Activated T-helper 2 cell treated with anti-CD3 and anti-CD28 coated beads, Interferon-gamma antibody, Interleukin-2, Interleukin-4, amounts not matched to agents 10 μg/mL and 5 μg/mL and 100 μg/mL, durations not matched to agents 14 hours and 24 hours and 36 hours (primary cell): ENCODE measurements around the gene MED14. TPM values are rescaled to one million over a fixed set of nuclear protein-coding genes. Genes with fewer than 3 reads are reported as not detected.

Experiments
- DNase-seq: peaks from one replicate; pipeline ENCODE4 v3.0.0; 2021; ENCODE audit warnings: low spot score
- H3K27ac Mint-ChIP-seq: one replicate; pipeline ENCODE4 v1.8.0; 2021; ENCODE audit warnings: mixed read lengths
- H3K27me3 Mint-ChIP-seq: one replicate; pipeline ENCODE4 v1.8.0; 2021; ENCODE audit warnings: low read depth, mixed read lengths
- H3K36me3 Mint-ChIP-seq: one replicate; pipeline ENCODE4 v1.8.0; 2021; ENCODE audit warnings: low read depth, mixed read lengths
- H3K4me1 Mint-ChIP-seq: one replicate; pipeline ENCODE4 v1.8.0; 2021; ENCODE audit warnings: low read depth, mixed read lengths
- H3K4me3 Mint-ChIP-seq: one replicate; pipeline ENCODE4 v1.8.0; 2021; ENCODE audit warnings: low read depth, mild to moderate bottlenecking, moderate library complexity, mixed read lengths
- H3K9me3 Mint-ChIP-seq: one replicate; pipeline ENCODE4 v1.8.0; 2021; ENCODE audit warnings: mixed read lengths
- intact Hi-C: fragments of 100-400 bp; cut with micrococcal nuclease; formaldehyde crosslinking; loops from one replicate; pipeline ENCODE4 v1.15.1; 2023
- total RNA-seq: library from RNA; stranded (reverse); gene quantifications from 2 replicates; pipeline ENCODE4 v1.2.3, GENCODE V29; 2022

The MED14 gene
- total RNA-seq, 1 donor from 2014 or later: 44.7 TPM

DNA sequence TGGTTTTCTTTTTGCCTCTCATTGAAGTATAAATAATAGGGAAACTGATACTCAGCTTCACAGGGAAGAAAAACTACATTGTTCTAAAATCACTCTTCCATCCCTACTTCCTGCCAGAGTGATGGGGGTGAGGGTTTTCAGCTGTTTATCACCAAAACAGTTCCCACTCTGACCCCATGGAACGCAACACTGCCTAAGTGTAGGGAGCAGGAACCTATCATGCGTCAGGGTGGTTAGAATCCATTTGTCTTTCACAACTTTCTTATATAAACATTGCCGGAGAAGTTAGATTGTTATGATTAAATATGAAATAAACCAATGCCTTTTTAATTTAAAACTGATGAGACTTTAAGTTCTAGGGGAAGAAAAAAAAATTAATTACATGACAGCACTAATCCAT, 128.0 kb downstream of the MED14 start:
- Mint-ChIP-seq H3K36me3 (peaks cover 11% of the 10 kb centered on the region), H3K27me3 (no peaks in the 10 kb centered on the region), H3K4me3 (no peak overlapping the region), H3K9me3 (no peaks in the 10 kb centered on the region), H3K27ac (no peak overlapping the region), H3K4me1 (no peaks in the 10 kb centered on the region)
- no peak for DNase-seq
- intact Hi-C loops: no loop called here

DNA sequence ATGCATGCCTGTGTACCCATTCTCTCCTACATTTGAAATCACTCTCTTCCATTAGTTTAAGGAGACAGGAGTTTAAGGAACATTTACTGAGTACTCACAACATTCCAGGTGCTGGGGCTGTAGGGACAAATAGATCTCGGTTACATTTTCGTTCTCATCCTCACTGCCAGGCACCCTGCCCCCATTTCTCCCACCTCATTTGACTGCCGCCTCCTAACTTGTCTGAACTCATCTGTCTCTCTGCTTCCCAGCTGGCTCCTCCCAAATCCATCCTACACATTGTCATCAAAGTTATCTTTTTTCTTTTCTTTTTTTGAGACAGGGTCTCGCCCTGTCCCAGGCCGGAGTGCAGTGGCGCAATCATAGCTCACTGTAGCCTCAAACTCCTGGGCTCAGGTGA, 131.9 kb downstream of the MED14 start:
- intact Hi-C loops: no loop called here
- Mint-ChIP-seq H3K4me1 (no peaks in the 10 kb centered on the region), H3K36me3 (peaks cover 32% of the 10 kb centered on the region), H3K9me3 (no peaks in the 10 kb centered on the region), H3K27ac (no peak overlapping the region), H3K4me3 (no peak overlapping the region), H3K27me3 (no peaks in the 10 kb centered on the region)
- no peak for DNase-seq

Other genes with a start within 250 kb of the MED14 start
- gene ATP6AP2, start 154.6 kb downstream of the MED14 start, total RNA-seq: 69.6 and 70.3 TPM in 2 replicates
- not detected in 2 replicates for gene MPC1L, start 112.1 kb downstream of the MED14 start, total RNA-seq
- 19.5 TPM in 2 replicates for gene CXorf38, start 88.0 kb downstream of the MED14 start, total RNA-seq